ENCODE data around the gene NT5DC3.

Gene NT5DC3

GRCh38 chr12:103807561-103808238, 33.3 kb downstream of the NT5DC3 start:
- no peak for DNase-seq

- no peak for DNase-seq
Observed at GRCh38 chr12:103806803-103807202, 34.2 kb downstream of the NT5DC3 start.

- DNase-seq, result no peak
Observed at GRCh38 chr12:103805655-103806360, 35.2 kb downstream of the NT5DC3 start.

- DNase-seq, result no peak
Observed at GRCh38 chr12:103803847-103804246, 37.2 kb downstream of the NT5DC3 start.

GRCh38 chr12:103802586-103802886, 38.5 kb downstream of the NT5DC3 start:
- DNase-seq, result no peak

GRCh38 chr12:103801709-103802585, 39.1 kb downstream of the NT5DC3 start:
- DNase-seq, result no peak

GRCh38 chr12:103799857-103800771, 40.9 kb downstream of the NT5DC3 start:
- DNase-seq, result no peak

- DNase-seq, result no peak
Observed at GRCh38 chr12:103799504-103799856, 41.6 kb downstream of the NT5DC3 start.

GRCh38 chr12:103798586-103798985, 42.4 kb downstream of the NT5DC3 start:
- DNase-seq, result no peak

GRCh38 chr12:103794309-103795213, 46.5 kb downstream of the NT5DC3 start:
- no peak for DNase-seq

GRCh38 chr12:103793512-103794045, 47.5 kb downstream of the NT5DC3 start:
- no peak for DNase-seq

- DNase-seq, result no peak
Observed at GRCh38 chr12:103793046-103793445, 48.0 kb downstream of the NT5DC3 start.

GRCh38 chr12:103791350-103791920, 49.6 kb downstream of the NT5DC3 start:
- DNase-seq, result no peak

- no peak for DNase-seq
Observed at GRCh38 chr12:103786201-103786600, 54.8 kb downstream of the NT5DC3 start.

GRCh38 chr12:103785243-103786031, 55.6 kb downstream of the NT5DC3 start:
- DNase-seq, result no peak

- DNase-seq, result no peak
Observed at GRCh38 chr12:103783744-103784664, 57.0 kb downstream of the NT5DC3 start.

GRCh38 chr12:103782399-103782798, 58.6 kb downstream of the NT5DC3 start:
- no peak for DNase-seq

- DNase-seq, result no peak
Observed at GRCh38 chr12:103780992-103781391, 60.0 kb downstream of the NT5DC3 start.

GRCh38 chr12:103780093-103780440, 61.0 kb downstream of the NT5DC3 start:
- DNase-seq, result no peak
